SW 1271 (cell line): ENCODE measurements around the gene CNTNAP2.
"Not testable (repeated sequence)": the region's sequence is repeated elsewhere in the genome, so short reads cannot be mapped to it uniquely, and the experiment has no call there.

Source experiments
- DNase-seq, 2 experiments: peaks; one replicate each; lab custom pipeline; 2025; lab: John Stamatoyannopoulos, UW

Gene CNTNAP2

GRCh38 chr7:147759327-147759943, 1642.8 kb downstream of the CNTNAP2 start:
- DNase-seq = no peak

DNA sequence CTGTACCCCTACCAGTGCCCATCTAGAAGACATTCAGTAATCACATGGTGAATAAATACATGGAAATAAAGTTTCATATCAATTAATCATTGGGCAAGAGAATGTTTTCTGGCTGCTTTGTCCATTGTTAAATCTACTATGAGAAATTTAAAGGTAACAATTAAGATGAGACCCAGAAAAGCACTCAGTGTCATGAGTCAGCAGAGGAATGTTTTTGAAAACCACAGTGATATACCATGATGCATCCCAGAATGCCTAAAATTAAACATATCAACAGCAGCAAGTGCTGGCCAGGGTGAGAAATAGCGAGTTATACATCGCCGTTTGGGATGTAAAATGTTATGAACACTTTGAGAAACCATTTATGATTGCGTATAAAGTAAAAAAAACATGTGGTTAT, 1648.7 kb downstream of the CNTNAP2 start:
- DNase-seq = no peak

- no peak for DNase-seq
Observed at GRCh38 chr7:147771344-147771743, 1654.7 kb downstream of the CNTNAP2 start.

DNA sequence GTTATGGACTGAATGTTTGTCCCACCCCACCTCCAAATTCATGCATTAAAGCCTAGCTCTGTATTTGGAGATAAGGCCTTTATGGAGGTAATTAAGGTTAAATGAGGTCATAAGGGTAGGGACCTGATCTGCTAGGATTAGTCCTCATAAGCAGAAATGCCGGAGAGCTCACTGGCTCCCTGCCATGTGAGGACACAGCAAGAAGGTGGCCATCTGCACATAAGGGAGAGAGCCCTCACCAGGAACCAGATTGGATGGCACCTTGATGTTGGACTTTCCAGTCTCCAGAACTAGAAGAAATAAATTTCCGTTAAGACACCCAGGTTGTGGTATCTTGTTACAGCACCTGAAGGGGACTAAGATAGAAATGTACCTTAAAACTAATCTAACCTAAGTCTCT, 1657.9 kb downstream of the CNTNAP2 start:
- DNase-seq = no peak

DNA sequence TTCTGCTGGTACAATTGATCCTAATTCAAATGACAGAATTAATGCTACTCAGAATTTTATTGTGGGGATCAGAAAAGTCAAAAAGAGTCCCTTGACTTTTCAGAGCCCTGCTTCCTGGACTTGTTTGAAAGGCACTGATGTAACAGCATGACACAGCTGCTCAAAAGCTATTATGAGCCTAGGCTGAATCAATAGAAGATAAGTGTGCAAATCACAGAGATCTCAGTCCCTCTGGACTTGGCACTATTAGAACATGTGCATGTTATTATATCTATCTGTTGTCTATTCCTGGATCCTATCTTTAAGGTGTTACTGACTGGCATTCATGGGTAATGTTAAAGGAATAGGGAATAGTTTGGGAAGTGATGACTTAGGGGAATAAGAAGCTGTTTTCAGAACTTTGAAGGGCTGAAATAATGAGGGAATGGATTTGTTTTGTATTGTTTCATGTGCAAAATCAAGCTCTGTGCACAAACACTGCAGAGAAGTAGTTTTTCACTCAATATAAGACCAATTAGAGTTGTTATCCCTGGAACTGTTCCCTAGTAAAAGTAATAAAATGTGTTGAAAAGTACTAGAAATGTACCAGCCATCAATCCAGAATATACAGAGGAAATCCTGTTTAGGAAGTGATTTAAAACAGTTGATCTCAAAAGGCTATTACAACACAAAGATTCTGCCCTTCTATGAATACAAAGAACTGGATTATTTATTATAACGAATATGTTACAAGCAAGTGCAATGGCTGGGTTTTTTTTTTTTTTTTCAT, 1659.1 kb downstream of the CNTNAP2 start:
- DNase-seq = no peak

- DNase-seq = no peak
Observed at GRCh38 chr7:147777309-147777708, 1660.7 kb downstream of the CNTNAP2 start.

DNA sequence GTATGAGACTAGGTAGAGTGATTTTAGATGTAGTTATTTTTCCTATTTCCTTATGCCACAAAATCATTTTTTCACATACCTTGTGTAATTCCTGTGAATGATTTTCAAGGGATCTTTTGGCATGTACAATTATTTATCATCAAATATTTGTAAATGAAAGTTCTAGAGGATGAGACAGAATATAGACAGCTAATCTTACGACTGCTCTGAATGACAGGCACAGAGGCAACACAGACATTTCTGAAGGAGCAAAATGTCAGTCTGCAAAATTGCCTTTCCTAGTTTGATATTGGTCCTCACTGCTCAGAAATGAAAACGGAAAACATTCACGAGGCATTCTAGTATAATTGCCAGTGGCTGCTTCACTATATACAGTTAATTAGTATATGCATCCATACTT, 1663.3 kb downstream of the CNTNAP2 start:
- DNase-seq = no peak

DNA sequence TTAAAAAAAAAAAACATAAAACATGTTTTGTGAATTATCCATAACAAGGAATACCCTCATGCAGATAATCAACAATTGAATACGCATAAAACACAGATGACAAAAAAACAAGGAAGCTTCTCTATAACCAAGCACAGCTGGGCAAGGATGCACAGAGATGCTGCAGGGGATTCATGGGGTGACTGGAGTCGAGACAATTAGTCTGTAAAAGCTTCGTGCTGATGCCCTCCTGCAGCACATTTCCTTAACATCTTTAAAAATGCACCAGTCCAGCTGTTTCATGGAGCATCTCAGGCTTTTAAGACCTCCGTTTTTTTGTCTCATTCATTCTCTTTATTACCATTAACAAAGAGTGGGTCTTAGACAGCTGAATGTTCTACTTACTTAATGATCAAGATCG, 1680.0 kb downstream of the CNTNAP2 start:
- no peak for DNase-seq

DNA sequence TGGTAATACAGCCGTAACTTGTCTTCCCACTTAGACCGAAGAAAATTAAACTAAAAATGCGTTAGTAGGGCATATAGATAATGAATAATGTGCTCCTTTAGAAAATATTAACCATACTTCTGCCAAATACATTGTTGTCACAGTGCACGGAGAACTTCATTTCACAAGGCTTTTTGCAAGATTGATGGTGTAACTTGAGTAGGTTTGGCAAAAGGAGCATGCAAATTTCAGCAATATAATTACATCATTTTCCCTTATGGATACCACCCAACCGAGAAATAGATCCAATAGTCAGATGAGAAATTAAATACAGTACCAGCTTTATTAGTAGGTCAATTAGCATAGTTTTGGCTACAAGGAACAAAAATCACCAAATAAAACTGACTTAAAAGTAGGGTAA, 1681.4 kb downstream of the CNTNAP2 start:
- no peak for DNase-seq

DNA sequence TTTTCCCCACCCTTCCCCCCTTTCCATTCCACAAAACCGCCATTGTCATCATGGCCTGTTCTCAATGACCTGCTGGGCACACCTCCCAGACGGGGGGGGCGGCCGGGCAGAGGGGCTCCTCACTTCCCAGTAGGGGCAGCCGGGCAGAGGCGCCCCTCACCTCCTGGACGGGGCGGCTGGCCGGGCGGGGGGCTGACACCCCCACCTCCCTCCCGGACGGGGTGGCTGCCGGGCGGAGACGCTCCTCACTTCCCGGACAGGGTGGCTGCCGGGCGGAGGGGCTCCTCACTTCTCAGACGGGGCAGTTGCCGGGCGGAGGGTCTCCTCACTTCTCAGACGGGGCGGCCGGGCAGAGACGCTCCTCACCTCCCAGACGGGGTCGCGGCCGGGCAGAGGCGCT, 1685.2 kb downstream of the CNTNAP2 start:
- DNase-seq = not testable (repeated sequence)

DNA sequence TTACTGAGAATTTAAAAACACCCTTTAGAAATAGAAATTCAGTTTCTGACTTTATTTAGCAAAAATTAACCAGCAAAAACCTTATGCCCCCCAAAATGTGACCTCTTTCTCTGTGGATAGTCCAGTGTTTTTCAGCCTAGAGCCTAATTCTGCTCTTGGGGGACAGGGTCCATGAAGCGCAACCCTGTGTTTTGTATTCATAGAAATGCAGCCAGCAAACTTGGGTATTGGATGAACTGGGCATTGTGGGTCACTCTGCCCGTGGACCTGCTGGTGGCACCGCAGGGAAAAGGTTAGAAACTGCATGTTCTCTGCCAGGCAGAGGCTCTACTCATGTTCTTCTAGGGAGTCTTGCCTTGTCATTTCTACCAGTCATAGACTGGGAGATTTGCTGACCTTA, 1686.5 kb downstream of the CNTNAP2 start:
- no peak for DNase-seq

- DNase-seq = no peak
Observed at GRCh38 chr7:147803606-147804005, 1687.0 kb downstream of the CNTNAP2 start.

- no peak for DNase-seq
Observed at GRCh38 chr7:147804032-147804431, 1687.4 kb downstream of the CNTNAP2 start.

GRCh38 chr7:147805996-147806576, 1689.5 kb downstream of the CNTNAP2 start:
- no peak for DNase-seq

DNA sequence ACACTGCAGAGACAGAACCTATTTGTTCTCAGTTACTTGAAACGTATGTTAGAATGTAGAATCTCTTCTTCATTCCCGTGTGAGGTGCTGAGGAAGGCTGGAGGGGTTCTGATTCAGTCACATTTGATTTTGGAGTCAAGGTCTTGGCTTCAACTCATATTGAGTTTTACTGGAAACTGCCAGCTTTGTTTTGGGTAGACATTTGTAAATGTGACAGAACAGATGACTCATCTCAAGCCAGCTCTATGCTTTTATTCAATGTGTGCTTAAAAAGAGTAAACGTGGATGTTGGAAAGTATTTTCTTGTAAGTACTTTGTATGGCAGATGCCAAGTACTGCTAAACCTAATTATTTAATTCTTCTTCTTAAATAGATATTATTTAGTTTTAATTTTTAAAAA, 1693.2 kb downstream of the CNTNAP2 start:
- no peak for DNase-seq

DNA sequence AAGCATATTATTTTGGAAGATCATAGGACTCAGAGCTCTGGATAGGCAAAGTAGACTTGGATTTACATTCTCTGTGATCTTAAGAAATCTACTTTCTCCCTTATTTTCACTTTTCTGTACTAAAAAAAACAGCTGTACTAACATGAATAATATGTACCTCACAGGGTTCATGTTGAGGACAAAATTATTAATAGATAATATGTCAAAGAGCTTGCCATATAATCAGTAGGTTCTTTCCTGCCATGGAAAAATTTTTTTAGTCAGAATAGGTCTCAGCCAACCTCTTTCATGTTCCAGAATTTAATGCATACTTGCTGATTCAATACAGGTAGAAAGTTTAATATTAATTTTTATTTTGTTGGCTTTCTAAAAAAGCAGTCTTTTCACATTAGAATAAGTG, 1693.7 kb downstream of the CNTNAP2 start:
- DNase-seq = no peak

DNA sequence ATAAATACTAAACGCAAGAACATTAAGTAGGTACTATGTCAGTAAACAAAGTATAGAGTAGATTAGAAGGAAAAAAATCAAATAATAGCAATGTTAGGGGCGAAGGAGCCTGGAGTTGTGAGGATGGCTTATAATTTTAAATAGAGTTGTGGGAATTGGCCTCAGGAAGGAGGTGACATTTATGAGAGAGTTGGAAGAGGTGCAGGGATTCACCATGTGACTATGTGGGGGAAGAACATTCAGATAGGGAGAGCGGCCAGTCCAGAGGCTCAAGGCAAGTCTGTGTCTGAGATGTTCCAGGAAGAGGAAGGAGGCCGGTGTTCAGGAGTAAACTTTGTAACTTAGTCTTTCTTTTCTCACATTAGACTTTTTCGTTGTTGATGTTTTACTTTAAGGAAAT, 1695.3 kb downstream of the CNTNAP2 start:
- no peak for DNase-seq

DNA sequence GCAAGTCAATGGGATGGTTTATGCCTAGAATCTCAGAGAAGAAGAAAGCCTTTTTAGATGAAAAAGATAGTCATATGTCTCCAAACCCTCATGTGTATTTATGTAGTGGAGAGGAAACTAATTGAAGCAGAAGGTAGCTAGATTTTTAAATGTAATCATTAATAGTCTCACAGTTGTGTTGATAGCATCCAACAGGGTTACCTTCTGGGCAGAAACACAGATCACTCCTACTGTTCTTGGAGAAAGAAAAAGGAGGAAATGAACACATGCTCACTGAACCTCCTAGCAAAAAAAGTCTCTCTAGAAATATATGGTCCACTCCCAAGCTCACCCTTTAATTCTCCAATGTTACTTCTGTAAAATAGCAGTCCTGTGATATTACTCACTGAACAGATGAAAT, 1696.7 kb downstream of the CNTNAP2 start:
- no peak for DNase-seq

DNA sequence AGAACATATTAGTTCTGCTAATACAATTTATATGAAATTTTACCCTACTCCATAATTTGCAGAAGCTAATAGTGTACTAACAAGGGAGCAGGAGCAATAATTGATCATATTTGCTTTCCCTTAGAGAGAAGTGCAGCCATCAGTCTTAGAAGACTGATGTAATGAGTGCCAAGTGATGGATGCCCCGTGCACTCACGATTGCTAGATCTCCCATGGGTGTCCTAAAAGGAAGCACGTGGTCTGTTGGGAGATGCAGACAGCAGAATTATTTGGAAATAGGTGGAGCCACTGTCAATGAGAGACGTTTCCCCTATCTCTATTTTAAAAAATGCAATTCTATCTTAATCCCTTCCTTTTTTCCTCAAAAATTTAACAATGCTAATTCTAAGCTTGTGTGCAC, 1701.7 kb downstream of the CNTNAP2 start:
- no peak for DNase-seq

- no peak for DNase-seq
Observed at GRCh38 chr7:147824671-147825070, 1708.1 kb downstream of the CNTNAP2 start.

GRCh38 chr7:147829016-147829415, 1712.4 kb downstream of the CNTNAP2 start:
- no peak for DNase-seq

DNA sequence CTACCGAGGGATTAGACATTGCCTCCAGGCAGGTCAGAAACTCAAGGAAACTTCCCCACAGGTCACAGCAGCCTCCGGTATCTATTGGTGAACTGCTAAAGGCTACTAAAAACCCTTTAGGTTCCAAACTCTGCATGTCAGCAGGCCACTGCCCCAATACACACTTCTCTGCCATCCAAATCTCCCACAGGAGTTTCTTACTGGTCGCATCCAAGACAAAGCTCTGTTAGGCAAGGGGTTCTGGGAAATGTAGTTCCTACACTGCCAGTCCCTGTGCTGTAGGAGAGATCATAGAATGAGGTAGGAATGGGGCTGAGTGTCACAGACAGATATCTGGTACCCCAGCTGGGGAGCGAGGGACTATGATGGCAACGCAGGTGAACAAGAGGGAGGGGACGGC, 1717.0 kb downstream of the CNTNAP2 start:
- DNase-seq = no peak

- DNase-seq = no peak
Observed at GRCh38 chr7:147833970-147834369, 1717.4 kb downstream of the CNTNAP2 start.

- DNase-seq = no peak
Observed at GRCh38 chr7:147852833-147853232, 1736.2 kb downstream of the CNTNAP2 start.
